Measurements from ENCODE around the gene MDM2. TPM values are rescaled to one million over a fixed set of nuclear protein-coding genes. Genes with fewer than 3 reads are reported as not detected.

Gene MDM2
- total and polyA plus RNA-seq, 2 donors (not counting 1 experiment from before 2014, with no cell fraction given), result 6.1 to 78.7 TPM

DNA sequence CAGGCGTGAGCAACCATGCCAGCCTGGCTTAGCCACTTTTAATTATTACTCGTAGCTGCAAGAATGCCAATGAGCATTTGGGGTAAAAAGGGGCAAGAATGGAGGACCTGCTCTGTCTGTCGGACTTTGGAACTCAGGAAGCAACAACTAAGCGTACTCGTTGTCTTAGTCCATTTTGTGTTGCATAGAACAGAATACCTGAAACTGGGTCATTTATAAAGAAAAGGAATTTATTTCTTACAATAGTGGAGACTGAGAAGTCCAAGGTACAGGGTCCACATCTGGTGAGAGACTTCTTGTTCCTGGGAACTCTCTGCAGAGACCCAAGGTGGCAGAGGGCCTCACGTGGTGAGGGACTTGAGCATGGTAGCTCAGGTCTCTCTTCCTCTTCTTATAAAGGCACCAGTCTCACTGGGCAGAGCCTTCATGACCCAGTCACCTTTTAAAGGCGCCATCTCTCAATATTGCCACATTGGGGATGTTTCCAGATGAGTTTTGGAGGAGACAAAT, 32.8 kb upstream of the MDM2 start:
- no peaks in the 10 kb centered on the region for H4K20me1 ChIP-seq (ENCODE audit: control insufficient read depth, insufficient read depth, low read length, poor library complexity, severe bottlenecking)
- Mint-ChIP-seq H3K27me3 (no peaks in the 10 kb centered on the region), H3K27ac (no peak overlapping the region), H3K4me1 (peaks cover 21% of the 10 kb centered on the region), H3K4me3 (no peak overlapping the region), H3K9me3 (ENCODE audit: insufficient read depth) (no peaks in the 10 kb centered on the region)
- WGBS (ENCODE audit: insufficient coverage), result 100% methylated on average over 5 of the region's 7 CpGs
- no peaks in the 10 kb centered on the region for H3K9me3 ChIP-seq (ENCODE audit: control extremely low read depth in 1 of 3, control insufficient read depth in 2 of 3, insufficient read depth in 1 of 3, low read length in 2 of 3)
- H3K4me3 ChIP-seq (ENCODE audit: control extremely low read depth in 1 of 5, extremely low read depth in 1 of 5, insufficient read depth in 1 of 5, low read depth in 2 of 5, low read length in 4 of 5), result no peak overlapping the region
- POLR2A ChIA-PET, result no interaction called here
- no peak overlapping the region for H3K4me2 ChIP-seq (replicated peaks; ENCODE audit: low read depth, low read length, poor library complexity, severe bottlenecking)
- no peak overlapping the region for H2AFZ ChIP-seq (ENCODE audit: insufficient read depth, low read depth, low read length, poor library complexity, severe bottlenecking)
- intact Hi-C loops (cut with micrococcal nuclease), result no loop called here
- H3K4me1 ChIP-seq (ENCODE audit: control insufficient read depth in 2 of 2, insufficient read depth in 2 of 2, low read length in 2 of 2), result peaks cover 19 to 20% of the 10 kb centered on the region in 2 donors
- TF ChIP-seq, protein P1, sequence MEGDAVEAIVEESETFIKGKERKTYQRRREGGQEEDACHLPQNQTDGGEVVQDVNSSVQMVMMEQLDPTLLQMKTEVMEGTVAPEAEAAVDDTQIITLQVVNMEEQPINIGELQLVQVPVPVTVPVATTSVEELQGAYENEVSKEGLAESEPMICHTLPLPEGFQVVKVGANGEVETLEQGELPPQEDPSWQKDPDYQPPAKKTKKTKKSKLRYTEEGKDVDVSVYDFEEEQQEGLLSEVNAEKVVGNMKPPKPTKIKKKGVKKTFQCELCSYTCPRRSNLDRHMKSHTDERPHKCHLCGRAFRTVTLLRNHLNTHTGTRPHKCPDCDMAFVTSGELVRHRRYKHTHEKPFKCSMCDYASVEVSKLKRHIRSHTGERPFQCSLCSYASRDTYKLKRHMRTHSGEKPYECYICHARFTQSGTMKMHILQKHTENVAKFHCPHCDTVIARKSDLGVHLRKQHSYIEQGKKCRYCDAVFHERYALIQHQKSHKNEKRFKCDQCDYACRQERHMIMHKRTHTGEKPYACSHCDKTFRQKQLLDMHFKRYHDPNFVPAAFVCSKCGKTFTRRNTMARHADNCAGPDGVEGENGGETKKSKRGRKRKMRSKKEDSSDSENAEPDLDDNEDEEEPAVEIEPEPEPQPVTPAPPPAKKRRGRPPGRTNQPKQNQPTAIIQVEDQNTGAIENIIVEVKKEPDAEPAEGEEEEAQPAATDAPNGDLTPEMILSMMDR (IDR thresholded peaks at IDR 0.05), result no peak
- no peak for TF ChIP-seq EZH2 (IDR thresholded peaks at IDR 0.05; ENCODE audit: borderline replicate concordance, insufficient read depth, low read depth, low read length, poor library complexity, severe bottlenecking)
- no peaks in the 10 kb centered on the region for H3K79me2 ChIP-seq (ENCODE audit: control insufficient read depth, insufficient read depth, low read length)
- no peak for DNase-seq
- H3K27ac ChIP-seq (ENCODE audit: low read length in 2 of 2), result no peak overlapping the region
- no peaks in the 10 kb centered on the region for H3K27me3 ChIP-seq (replicated peaks in 1 of 4; ENCODE audit: control extremely low read depth in 1 of 4, control insufficient read depth in 3 of 4, insufficient read depth in 4 of 4, low read length in 3 of 4)
- no peak for ATAC-seq (ENCODE audit: low read depth)
- CTCF ChIA-PET, result interaction anchor here (0.7 kb wide), 1 partner anchor 612 kb away, joined by 5 read pairs; no protein-coding TSS in a partner anchor
- H3K9ac ChIP-seq (ENCODE audit: low read length), result no peak overlapping the region
- H3K36me3 ChIP-seq (replicated peaks in 1 of 2; ENCODE audit: control extremely low read depth in 1 of 2, control insufficient read depth in 1 of 2, extremely low read depth in 1 of 2, insufficient read depth in 2 of 2, low read length in 1 of 2), result no peaks in the 10 kb centered on the region

DNA sequence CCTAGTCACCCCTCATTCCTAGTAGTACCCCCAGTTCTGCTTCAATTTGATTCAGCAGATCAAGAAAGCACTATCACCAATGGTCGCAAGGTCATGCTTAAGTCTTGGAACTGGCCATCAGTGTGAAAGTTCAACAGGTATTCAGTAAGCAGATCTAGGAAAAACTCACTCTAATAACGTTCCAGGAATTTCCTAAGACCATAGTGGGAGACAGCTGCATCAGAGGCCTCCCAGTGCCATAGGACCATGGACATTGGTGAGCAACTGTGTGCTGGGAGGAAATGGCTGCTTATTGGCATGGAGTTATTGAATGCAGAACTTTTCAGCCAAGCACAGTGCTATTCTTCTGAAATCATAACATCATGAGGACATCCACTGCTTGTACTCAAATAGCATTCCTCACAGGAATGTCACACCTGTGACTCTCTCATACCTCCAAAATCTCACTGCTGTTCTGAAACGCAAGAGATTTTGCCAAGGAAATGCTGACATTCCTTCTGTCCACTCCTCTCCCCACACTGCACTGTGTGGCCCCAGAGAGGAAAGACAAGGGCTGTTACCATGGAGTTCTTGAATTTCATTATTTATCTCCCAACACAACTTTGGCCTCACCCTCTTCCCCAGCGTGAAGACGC, 30.9 kb upstream of the MDM2 start:
- Histone ChIP-seq H2AFZ (ENCODE audit: insufficient read depth, low read depth, low read length, poor library complexity, severe bottlenecking) (no peak overlapping the region), H3K79me2 (ENCODE audit: control insufficient read depth, insufficient read depth, low read length) (no peaks in the 10 kb centered on the region), H3K4me3 (ENCODE audit: control extremely low read depth in 1 of 5, extremely low read depth in 1 of 5, insufficient read depth in 1 of 5, low read depth in 2 of 5, low read length in 4 of 5) (no peak overlapping the region), H3K36me3 (replicated peaks in 1 of 2; ENCODE audit: control extremely low read depth in 1 of 2, control insufficient read depth in 1 of 2, extremely low read depth in 1 of 2, insufficient read depth in 2 of 2, low read length in 1 of 2) (no peaks in the 10 kb centered on the region), H3K9me3 (ENCODE audit: control extremely low read depth in 1 of 3, control insufficient read depth in 2 of 3, insufficient read depth in 1 of 3, low read length in 2 of 3) (no peaks in the 10 kb centered on the region), H3K27ac (ENCODE audit: low read length in 2 of 2) (no peak overlapping the region), H3K27me3 (replicated peaks in 1 of 4; ENCODE audit: control extremely low read depth in 1 of 4, control insufficient read depth in 3 of 4, insufficient read depth in 4 of 4, low read length in 3 of 4) (no peaks in the 10 kb centered on the region), H3K4me1 (ENCODE audit: control insufficient read depth in 2 of 2, insufficient read depth in 2 of 2, low read length in 2 of 2) (peaks cover 18 to 19% of the 10 kb centered on the region in 2 donors), H3K9ac (ENCODE audit: low read length) (no peak overlapping the region), H3K4me2 (replicated peaks; ENCODE audit: low read depth, low read length, poor library complexity, severe bottlenecking) (no peak overlapping the region), H4K20me1 (ENCODE audit: control insufficient read depth, insufficient read depth, low read length, poor library complexity, severe bottlenecking) (no peaks in the 10 kb centered on the region)
- CTCF ChIA-PET, result interaction anchor here (0.7 kb wide), 1 partner anchor 73 kb away, joined by 4 read pairs; no protein-coding TSS in a partner anchor
- no peak for TF ChIP-seq EZH2 (IDR thresholded peaks at IDR 0.05; ENCODE audit: borderline replicate concordance, insufficient read depth, low read depth, low read length, poor library complexity, severe bottlenecking)
- TF ChIP-seq, protein P1 (IDR thresholded peaks at IDR 0.05), result no peak
- H3K4me1 Mint-ChIP-seq, result peaks cover 18% of the 10 kb centered on the region
- H3K27me3 Mint-ChIP-seq, result no peaks in the 10 kb centered on the region
- DNase-seq (no peak), ATAC-seq (ENCODE audit: low read depth) (no peak)
- POLR2A ChIA-PET, result no interaction called here
- no peak overlapping the region for H3K27ac Mint-ChIP-seq
- intact Hi-C loops (cut with micrococcal nuclease), result no loop called here
- no peaks in the 10 kb centered on the region for H3K9me3 Mint-ChIP-seq (ENCODE audit: insufficient read depth)
- no peak overlapping the region for H3K4me3 Mint-ChIP-seq
- WGBS (ENCODE audit: insufficient coverage), result 100% methylated on average over 2 of the region's 5 CpGs
